GM19351 (cell line): ENCODE data around the gene WDFY2.

Experiments used
- ATAC-seq: cut with Tn5 transposase; IDR thresholded peaks from one replicate; pipeline ENCODE4 v1.9.1; 2021; ENCODE audit warnings: mild to moderate bottlenecking, moderate library complexity; ENCODE audit not compliant: unreplicated experiment

The WDFY2 gene

DNA sequence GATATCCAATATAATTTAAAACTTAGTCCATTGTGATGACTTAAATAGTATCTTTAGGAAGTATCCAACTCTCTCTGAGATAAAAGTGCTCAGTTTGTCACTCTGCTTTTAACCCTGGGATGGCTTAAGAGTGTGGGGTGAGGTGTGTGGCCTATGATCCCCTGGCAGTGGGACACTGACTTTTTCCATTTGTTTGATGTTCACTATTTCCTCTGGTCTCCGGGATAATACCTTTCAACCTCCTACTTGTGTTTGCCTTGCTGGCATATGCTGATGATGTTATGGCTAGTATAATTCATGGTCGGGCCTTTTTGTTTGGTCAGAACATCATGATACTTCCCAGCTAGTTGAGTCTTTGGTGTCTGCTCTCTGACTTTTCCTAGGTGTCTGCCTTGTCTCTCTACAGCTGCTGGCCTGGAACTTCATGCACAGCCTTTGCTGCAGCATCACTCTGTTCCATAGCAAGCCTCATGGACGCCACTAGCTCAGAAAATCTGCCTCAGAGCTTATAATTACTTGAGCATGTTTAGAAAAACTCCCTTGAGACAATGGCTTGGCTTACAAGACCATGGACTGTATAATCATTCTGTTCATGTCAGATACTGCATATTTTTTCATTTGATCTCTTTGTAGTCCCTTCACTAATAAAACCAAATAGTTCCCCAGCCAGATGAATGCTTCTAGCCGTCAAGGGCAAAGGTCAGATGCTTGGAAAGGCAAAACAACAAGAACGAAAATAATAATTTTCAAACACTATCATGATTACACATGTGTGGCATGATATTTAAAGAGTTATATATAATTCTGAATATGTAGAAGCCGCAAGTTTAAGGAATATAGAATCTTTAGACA lies 75.2 kb downstream of the WDFY2 start:
- no peak for ATAC-seq

DNA sequence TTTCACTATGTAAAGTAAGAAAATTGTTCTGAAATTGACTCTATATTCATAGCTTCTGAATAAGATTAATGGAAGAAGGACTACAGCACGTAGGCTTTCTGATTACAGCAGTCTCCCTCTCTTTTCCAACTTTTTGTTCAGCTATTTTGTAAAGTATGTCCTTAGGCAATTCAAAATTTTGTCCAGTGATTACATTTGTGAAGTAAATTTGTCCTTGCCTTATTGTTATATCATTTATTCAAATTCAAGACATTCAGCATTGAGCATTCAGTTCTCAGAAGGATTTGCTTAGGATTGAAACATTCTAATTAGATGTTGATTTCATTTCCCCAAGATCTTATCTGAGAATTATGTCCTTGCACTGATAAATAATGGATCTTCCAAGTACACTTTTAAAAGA lies 76.6 kb downstream of the WDFY2 start:
- no peak for ATAC-seq

DNA sequence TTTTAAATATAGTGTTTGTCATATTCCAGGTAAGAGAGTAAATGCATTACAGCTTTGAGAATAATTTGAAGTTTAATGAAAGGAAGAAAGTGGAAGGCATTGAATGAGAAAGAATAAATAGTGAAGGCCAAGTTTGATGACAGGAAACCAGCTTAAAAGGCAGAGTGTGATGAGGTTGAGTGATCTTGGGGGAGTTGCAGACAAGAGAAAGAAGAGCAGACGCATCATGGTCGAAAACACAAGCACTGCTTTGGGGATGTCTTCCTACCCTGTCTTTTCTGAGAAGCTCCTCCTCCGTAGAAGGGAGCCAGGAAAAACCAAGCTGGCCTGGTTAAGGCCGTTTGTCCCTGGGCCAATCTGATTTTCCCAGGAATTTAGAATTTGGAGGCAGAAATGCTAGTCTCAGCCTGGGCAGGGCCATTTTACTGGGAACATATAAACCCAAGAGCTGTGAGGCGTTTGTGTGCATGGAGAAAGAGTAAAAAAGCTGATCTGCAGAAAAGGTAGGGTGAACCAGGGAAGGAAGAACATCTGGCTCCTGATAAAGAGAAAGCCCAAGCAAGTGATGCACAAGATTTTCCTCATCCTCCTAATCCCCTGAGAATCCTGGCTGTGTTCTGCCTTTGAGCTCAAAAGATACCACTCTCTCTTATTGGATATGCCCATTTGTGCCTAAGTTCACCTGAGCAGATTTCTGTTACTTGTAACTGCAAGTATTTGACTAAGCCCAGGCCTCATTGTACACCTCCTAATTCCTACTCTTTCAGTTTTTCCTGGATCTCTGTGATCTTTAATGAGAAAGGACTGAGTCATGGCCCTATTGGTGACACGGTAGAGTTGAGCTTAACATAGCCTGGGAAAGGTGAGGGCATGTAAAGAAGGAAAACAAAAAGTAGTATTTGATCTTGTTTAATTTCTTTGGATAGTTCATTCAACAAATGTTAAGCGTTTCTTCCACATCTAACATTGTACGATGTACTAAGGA lies 80.0 kb downstream of the WDFY2 start:
- no peak for ATAC-seq

DNA sequence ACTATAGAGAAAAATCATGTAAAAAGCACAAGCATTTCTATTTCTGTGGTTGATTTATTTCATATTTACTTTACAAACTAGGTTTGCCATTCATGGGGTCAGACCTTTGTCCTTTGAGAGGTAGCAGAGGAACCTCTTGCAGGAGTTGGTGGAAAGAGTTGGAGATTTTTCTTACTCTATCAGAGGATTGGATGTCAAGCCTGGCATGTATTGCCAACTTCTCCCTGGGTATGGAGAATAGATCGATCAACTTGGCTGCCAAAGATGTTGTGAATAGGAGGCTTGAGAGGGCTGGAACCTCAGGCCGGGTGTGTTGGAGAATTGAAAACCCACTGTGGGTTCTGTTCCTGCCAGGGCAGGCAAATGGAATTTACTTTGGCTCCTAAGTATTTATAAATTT lies 81.2 kb downstream of the WDFY2 start:
- no peak for ATAC-seq

- ATAC-seq = no peak
These were observed 82.1 kb downstream of the WDFY2 start for GRCh38 chr13:51666374-51666773.

DNA sequence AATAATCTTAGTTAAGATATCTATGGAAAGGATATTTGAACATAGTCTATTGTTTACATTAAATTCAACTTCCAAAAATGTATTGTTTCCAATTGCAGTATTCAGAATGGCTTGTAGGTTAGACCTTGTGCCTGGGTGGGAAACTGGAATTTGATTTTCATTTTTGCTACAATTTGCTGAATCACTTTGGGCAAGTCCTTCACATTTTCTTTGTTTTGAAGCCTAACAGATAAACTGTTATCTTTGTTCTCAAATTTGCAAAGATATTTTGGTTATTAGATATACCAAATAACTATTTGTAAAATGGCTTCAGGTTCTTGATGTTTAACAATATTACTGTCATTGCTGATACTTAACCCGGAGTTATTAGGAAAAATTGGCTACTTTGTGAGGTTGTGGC lies 82.6 kb downstream of the WDFY2 start:
- ATAC-seq = no peak

DNA sequence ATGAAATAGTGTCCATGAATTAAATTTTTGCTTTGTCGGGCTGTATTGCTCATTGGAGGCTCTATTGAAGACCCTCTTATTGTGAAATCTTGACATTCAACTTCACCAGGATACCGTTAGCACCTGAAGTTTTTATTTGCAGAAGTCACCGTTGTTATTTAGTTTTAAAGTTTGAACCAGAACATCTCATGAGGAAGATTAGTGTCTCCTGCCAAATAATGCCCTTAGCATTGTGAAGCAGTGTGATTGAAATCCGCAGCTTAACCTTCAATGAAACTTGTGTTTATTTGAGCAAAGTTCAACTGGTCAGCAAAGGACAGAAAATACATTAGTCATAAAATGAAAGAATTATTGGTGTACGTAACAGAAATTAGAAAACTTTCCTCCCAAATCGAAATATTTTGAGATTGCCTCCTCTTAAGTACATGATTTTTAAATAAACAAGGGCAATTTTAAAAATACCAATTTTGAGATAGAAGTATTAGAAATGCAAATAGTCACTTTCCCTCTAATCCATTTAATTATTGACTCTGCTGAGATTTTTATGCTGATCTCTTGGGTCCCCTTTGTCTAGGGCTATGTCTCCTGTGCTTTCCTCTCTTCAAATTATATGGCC lies 84.4 kb downstream of the WDFY2 start:
- no peak for ATAC-seq

DNA sequence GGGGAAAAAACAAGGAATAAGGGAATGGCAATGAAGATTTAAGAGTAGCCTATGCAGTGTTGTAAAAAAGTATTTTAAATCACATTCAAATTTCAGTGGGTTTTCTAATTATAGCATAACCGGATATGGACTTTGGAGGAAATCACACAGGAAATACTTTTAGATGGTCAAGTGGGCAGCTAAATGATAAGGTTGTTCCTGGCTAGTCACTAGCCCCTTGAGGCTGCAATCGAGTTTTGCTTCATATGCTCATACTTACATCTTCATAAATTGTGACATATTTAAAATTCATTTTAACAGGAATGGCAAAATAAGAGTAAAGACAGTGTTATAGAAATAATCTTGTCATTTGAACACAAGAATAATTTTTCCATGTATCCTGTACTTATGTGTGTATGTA lies 88.9 kb downstream of the WDFY2 start:
- ATAC-seq = no peak

DNA sequence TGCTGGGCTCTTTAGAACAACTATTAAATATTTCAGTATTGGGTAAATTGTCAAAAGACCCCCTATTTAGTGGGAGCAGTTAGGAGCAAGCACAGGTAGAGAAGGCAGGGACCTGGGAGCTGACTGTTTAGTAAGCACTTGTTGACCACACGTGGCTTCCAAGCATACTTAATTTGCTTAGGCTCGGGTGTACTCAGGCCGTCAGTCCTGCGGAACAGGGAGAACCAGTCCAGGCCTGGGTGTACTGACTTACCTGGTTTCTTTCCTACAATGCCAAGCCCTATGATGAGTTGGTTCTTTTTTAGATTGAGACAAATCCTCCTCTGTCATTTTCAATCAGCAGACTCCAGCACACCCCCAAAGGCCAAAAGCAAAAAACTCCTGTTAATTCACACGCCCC lies 90.0 kb downstream of the WDFY2 start:
- ATAC-seq = no peak

GRCh38 chr13:51675385-51675784 lies 91.1 kb downstream of the WDFY2 start:
- no peak for ATAC-seq

GRCh38 chr13:51675877-51676276 lies 91.6 kb downstream of the WDFY2 start:
- no peak for ATAC-seq

GRCh38 chr13:51676739-51677138 lies 92.5 kb downstream of the WDFY2 start:
- no peak for ATAC-seq

- ATAC-seq = no peak
These were observed 94.2 kb downstream of the WDFY2 start for GRCh38 chr13:51678420-51678819.

DNA sequence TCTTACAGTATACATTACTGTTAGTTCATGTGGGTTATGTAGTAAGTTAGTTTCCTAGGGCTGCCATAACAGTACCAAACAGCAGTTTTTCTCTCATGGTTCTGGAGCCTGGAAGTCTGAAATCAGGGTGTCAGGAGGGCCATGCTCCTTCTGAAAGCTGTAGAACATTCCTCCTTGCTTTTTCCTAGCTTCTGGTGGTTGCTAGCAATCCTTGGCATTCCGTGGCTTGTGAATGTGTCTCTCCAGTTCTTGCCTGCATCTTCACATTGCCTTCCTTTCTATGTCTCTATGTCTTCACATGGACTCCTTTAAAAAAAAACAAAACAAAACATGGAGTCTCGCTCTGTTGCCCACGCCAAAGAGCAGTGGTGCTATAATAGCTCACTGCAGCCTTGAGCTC lies 95.4 kb downstream of the WDFY2 start:
- ATAC-seq = no peak

DNA sequence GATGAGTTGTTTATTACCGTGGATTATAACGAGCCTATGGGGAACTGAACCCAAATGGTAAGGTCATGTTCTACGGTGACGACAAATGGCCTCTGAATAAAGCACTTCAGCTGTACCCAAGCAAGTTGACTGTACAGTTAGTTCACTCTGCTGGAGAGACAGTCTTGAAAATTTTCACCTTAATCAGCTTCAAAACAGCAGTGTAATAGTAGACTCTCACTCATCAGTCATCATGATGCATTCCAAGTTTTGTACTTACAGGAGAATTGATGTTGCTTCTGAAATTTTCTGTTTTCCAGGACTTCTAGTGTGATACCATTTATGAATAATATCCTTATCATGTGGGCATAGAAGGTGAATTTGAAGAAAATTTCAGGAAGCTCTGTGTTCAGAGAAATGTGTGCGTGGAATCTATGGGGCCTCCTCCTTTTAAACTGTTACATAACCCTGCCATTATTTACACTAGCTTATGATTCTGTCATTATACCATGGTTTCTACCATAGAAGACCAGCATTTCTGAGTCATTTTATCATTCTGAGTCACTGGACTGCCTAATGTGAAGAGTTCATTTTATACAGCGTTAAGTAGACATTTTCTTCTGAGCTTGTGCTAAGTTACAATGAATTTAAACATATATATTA lies 96.9 kb downstream of the WDFY2 start:
- ATAC-seq = no peak

- no peak for ATAC-seq
These were observed 98.4 kb downstream of the WDFY2 start for GRCh38 chr13:51682686-51683085.

GRCh38 chr13:51683597-51683996 lies 99.3 kb downstream of the WDFY2 start:
- no peak for ATAC-seq

DNA sequence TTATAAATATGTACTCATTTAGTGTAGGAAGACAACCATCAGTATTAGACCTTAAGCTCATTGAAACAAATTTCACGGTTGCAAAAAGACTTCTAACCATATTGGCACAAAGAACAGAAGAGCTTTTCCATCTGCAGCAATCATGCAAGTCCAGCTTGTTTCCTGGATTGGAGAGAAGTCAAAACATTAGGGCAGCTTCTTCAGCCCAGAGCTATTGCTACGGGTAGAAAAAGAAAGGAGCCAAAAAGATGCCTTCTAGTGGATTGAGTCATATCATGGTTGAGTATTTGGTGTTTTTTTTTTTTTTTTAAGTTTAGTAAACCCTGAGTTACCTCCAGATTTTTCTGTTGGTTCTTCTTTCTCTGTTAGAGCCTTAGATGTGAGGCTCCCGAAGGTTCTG lies 99.8 kb downstream of the WDFY2 start:
- ATAC-seq = no peak

GRCh38 chr13:51687947-51688714 lies 103.9 kb downstream of the WDFY2 start:
- no peak for ATAC-seq
